ENCODE data around the gene FKBP8. TPM values are rescaled to one million over a fixed set of nuclear protein-coding genes. Genes with fewer than 3 reads are reported as not detected.
A peak's percentile ranks its signal among the peaks of the same experiment; 100 is the strongest.
"Not testable (repeated sequence)": the region's sequence is repeated elsewhere in the genome, so short reads cannot be mapped to it uniquely, and the experiment has no call there.

The FKBP8 gene
- total and polyA plus RNA-seq, 4 donors, result 225 to 362 (median 247) TPM

GRCh38 chr19:18543814-18544475 lies 572 bp upstream of the FKBP8 start:
- Histone ChIP-seq H3K27ac (ENCODE audit: low read depth in 1 of 2, low read length in 2 of 2) (no peak overlapping the region), H3K4me3 (ENCODE audit: low read length in 2 of 2) (peak overlapping the region; percentile 97 to 99), H3K27me3 (ENCODE audit: control insufficient read depth in 1 of 2, insufficient read depth in 2 of 2, low read length in 1 of 2) (no peaks in the 10 kb centered on the region), H3K36me3 (ENCODE audit: control insufficient read depth in 1 of 2, insufficient read depth in 2 of 2, low read length in 1 of 2) (no peaks in the 10 kb centered on the region), H3K9me3 (ENCODE audit: control insufficient read depth, low read length) (no peaks in the 10 kb centered on the region), H3K4me1 (ENCODE audit: control insufficient read depth in 1 of 2, insufficient read depth in 2 of 2, low read length in 2 of 2) (no peaks in the 10 kb centered on the region)
- 17 to 18% methylated on average over 9 to 12 of the region's 12 CpGs for WGBS, 2 donors
- ATAC-seq (ENCODE audit: low FRiP score), result peak; percentile 62
- intact Hi-C loops (cut with DNase I), result loop anchor here in 1 of 2 donors (1.0 kb wide), 1 partner anchor 12 kb away; no protein-coding TSS in a partner anchor
- peak in 1 of 2 donors; percentile 79 for DNase-seq

GRCh38 chr19:18541992-18542940 lies 1.1 kb downstream of the FKBP8 start:
- Histone ChIP-seq H3K4me3 (ENCODE audit: low read length in 2 of 2) (peak overlapping the region; percentile 97 to 99), H3K4me1 (ENCODE audit: control insufficient read depth in 1 of 2, insufficient read depth in 2 of 2, low read length in 2 of 2) (no peaks in the 10 kb centered on the region), H3K9me3 (ENCODE audit: control insufficient read depth, low read length) (no peaks in the 10 kb centered on the region), H3K27me3 (ENCODE audit: control insufficient read depth in 1 of 2, insufficient read depth in 2 of 2, low read length in 1 of 2) (no peaks in the 10 kb centered on the region), H3K36me3 (ENCODE audit: control insufficient read depth in 1 of 2, insufficient read depth in 2 of 2, low read length in 1 of 2) (peaks cover 0 to 4% of the 10 kb centered on the region in 2 donors), H3K27ac (ENCODE audit: low read depth in 1 of 2, low read length in 2 of 2) (peak overlapping the region in 1 of 2 donors; percentile 1)
- ATAC-seq (ENCODE audit: low FRiP score) (peak; percentile 8), DNase-seq (no peak)
- WGBS, 2 donors, result 15 to 17% methylated on average over 11 of the region's 11 CpGs
- intact Hi-C loops (cut with DNase I), result no loop called here

- Histone ChIP-seq H3K36me3 (ENCODE audit: control insufficient read depth in 1 of 2, insufficient read depth in 2 of 2, low read length in 1 of 2) (peaks cover 0 to 6% of the 10 kb centered on the region in 2 donors), H3K4me1 (ENCODE audit: control insufficient read depth in 1 of 2, insufficient read depth in 2 of 2, low read length in 2 of 2) (no peaks in the 10 kb centered on the region), H3K9me3 (ENCODE audit: control insufficient read depth, low read length) (no peaks in the 10 kb centered on the region), H3K4me3 (ENCODE audit: low read length in 2 of 2) (no peak overlapping the region), H3K27me3 (ENCODE audit: control insufficient read depth in 1 of 2, insufficient read depth in 2 of 2, low read length in 1 of 2) (no peaks in the 10 kb centered on the region), H3K27ac (ENCODE audit: low read depth in 1 of 2, low read length in 2 of 2) (no peak overlapping the region)
- intact Hi-C loops (cut with DNase I), result no loop called here
- ATAC-seq (ENCODE audit: low FRiP score), result no peak
- DNase-seq, result no peak
- WGBS, 2 donors, result 78% methylated on average over 19 to 21 of the region's 21 CpGs
Measured at GRCh38 chr19:18541258-18541991, 1.9 kb downstream of the FKBP8 start.

GRCh38 chr19:18540200-18540599 lies 3.2 kb downstream of the FKBP8 start:
- intact Hi-C loops (cut with DNase I); H3K27me3 ChIP-seq (ENCODE audit: control insufficient read depth in 1 of 2, insufficient read depth in 2 of 2, low read length in 1 of 2); H3K4me1 ChIP-seq (ENCODE audit: control insufficient read depth in 1 of 2, insufficient read depth in 2 of 2, low read length in 2 of 2); H3K4me3 ChIP-seq (ENCODE audit: low read length in 2 of 2); DNase-seq; H3K27ac ChIP-seq (ENCODE audit: low read depth in 1 of 2, low read length in 2 of 2); ATAC-seq (ENCODE audit: low FRiP score); H3K36me3 ChIP-seq (ENCODE audit: control insufficient read depth in 1 of 2, insufficient read depth in 2 of 2, low read length in 1 of 2); H3K9me3 ChIP-seq (ENCODE audit: control insufficient read depth, low read length): not testable (repeated sequence)
- WGBS, 2 donors, result 94 to 100% methylated on average over 1 of the region's 1 CpG

GRCh38 chr19:18539372-18539771 lies 4.0 kb downstream of the FKBP8 start:
- H3K4me3 ChIP-seq (ENCODE audit: low read length in 2 of 2), result no peak overlapping the region
- no peaks in the 10 kb centered on the region for H3K4me1 ChIP-seq (ENCODE audit: control insufficient read depth in 1 of 2, insufficient read depth in 2 of 2, low read length in 2 of 2)
- H3K27ac ChIP-seq (ENCODE audit: low read depth in 1 of 2, low read length in 2 of 2), result no peak overlapping the region
- no peaks in the 10 kb centered on the region for H3K27me3 ChIP-seq (ENCODE audit: control insufficient read depth in 1 of 2, insufficient read depth in 2 of 2, low read length in 1 of 2)
- DNase-seq (no peak), ATAC-seq (ENCODE audit: low FRiP score) (no peak)
- H3K9me3 ChIP-seq (ENCODE audit: control insufficient read depth, low read length), result no peaks in the 10 kb centered on the region
- H3K36me3 ChIP-seq (ENCODE audit: control insufficient read depth in 1 of 2, insufficient read depth in 2 of 2, low read length in 1 of 2), result peaks cover 0 to 6% of the 10 kb centered on the region in 2 donors
- WGBS, 2 donors, result 94 to 95% methylated on average over 18 to 19 of the region's 19 CpGs
- intact Hi-C loops (cut with DNase I), result no loop called here

GRCh38 chr19:18538115-18538514 lies 5.3 kb downstream of the FKBP8 start:
- 90 to 93% methylated on average over 22 of the region's 22 CpGs for WGBS, 2 donors
- Histone ChIP-seq H3K4me3 (ENCODE audit: low read length in 2 of 2) (no peak overlapping the region), H3K36me3 (ENCODE audit: control insufficient read depth in 1 of 2, insufficient read depth in 2 of 2, low read length in 1 of 2) (peaks cover 0 to 6% of the 10 kb centered on the region in 2 donors), H3K4me1 (ENCODE audit: control insufficient read depth in 1 of 2, insufficient read depth in 2 of 2, low read length in 2 of 2) (no peaks in the 10 kb centered on the region), H3K27ac (ENCODE audit: low read depth in 1 of 2, low read length in 2 of 2) (no peak overlapping the region), H3K9me3 (ENCODE audit: control insufficient read depth, low read length) (no peaks in the 10 kb centered on the region), H3K27me3 (ENCODE audit: control insufficient read depth in 1 of 2, insufficient read depth in 2 of 2, low read length in 1 of 2) (no peaks in the 10 kb centered on the region)
- intact Hi-C loops (cut with DNase I), result no loop called here
- no peak for DNase-seq
- no peak for ATAC-seq (ENCODE audit: low FRiP score)

GRCh38 chr19:18537431-18537830 lies 5.9 kb downstream of the FKBP8 start:
- no peaks in the 10 kb centered on the region for H3K4me1 ChIP-seq (ENCODE audit: control insufficient read depth in 1 of 2, insufficient read depth in 2 of 2, low read length in 2 of 2)
- intact Hi-C loops (cut with DNase I), result no loop called here
- WGBS, 2 donors, result 91 to 94% methylated on average over 17 of the region's 17 CpGs
- no peak for ATAC-seq (ENCODE audit: low FRiP score)
- H3K9me3 ChIP-seq (ENCODE audit: control insufficient read depth, low read length), result no peaks in the 10 kb centered on the region
- H3K4me3 ChIP-seq (ENCODE audit: low read length in 2 of 2), result no peak overlapping the region
- peaks cover 0 to 13% of the 10 kb centered on the region in 2 donors for H3K36me3 ChIP-seq (ENCODE audit: control insufficient read depth in 1 of 2, insufficient read depth in 2 of 2, low read length in 1 of 2)
- no peak overlapping the region for H3K27ac ChIP-seq (ENCODE audit: low read depth in 1 of 2, low read length in 2 of 2)
- no peaks in the 10 kb centered on the region for H3K27me3 ChIP-seq (ENCODE audit: control insufficient read depth in 1 of 2, insufficient read depth in 2 of 2, low read length in 1 of 2)
- no peak for DNase-seq

GRCh38 chr19:18536475-18536874 lies 6.9 kb downstream of the FKBP8 start:
- H3K4me3 ChIP-seq (ENCODE audit: low read length in 2 of 2), result no peak overlapping the region
- no peaks in the 10 kb centered on the region for H3K9me3 ChIP-seq (ENCODE audit: control insufficient read depth, low read length)
- H3K27ac ChIP-seq (ENCODE audit: low read depth in 1 of 2, low read length in 2 of 2), result no peak overlapping the region
- peaks cover 0 to 13% of the 10 kb centered on the region in 2 donors for H3K36me3 ChIP-seq (ENCODE audit: control insufficient read depth in 1 of 2, insufficient read depth in 2 of 2, low read length in 1 of 2)
- 93 to 95% methylated on average over 10 of the region's 10 CpGs for WGBS, 2 donors
- no peak for ATAC-seq (ENCODE audit: low FRiP score)
- H3K4me1 ChIP-seq (ENCODE audit: control insufficient read depth in 1 of 2, insufficient read depth in 2 of 2, low read length in 2 of 2), result no peaks in the 10 kb centered on the region
- DNase-seq, result no peak
- H3K27me3 ChIP-seq (ENCODE audit: control insufficient read depth in 1 of 2, insufficient read depth in 2 of 2, low read length in 1 of 2), result no peaks in the 10 kb centered on the region
- intact Hi-C loops (cut with DNase I), result no loop called here

Data from aorta (tissue), 5 donors.